DMS153 (cell line): Measurements from ENCODE around the gene ITGB4.
"Not testable (repeated sequence)": the region's sequence is repeated elsewhere in the genome, so short reads cannot be mapped to it uniquely, and the experiment has no call there.

Experiments used
- DNase-seq: peaks from one replicate; lab custom pipeline; 2025; lab: John Stamatoyannopoulos, UW

Gene ITGB4

GRCh38 chr17:75752802-75753513 lies 31.7 kb downstream of the ITGB4 start:
- DNase-seq, result no peak

GRCh38 chr17:75753514-75754377 lies 32.5 kb downstream of the ITGB4 start:
- DNase-seq, result no peak

DNA sequence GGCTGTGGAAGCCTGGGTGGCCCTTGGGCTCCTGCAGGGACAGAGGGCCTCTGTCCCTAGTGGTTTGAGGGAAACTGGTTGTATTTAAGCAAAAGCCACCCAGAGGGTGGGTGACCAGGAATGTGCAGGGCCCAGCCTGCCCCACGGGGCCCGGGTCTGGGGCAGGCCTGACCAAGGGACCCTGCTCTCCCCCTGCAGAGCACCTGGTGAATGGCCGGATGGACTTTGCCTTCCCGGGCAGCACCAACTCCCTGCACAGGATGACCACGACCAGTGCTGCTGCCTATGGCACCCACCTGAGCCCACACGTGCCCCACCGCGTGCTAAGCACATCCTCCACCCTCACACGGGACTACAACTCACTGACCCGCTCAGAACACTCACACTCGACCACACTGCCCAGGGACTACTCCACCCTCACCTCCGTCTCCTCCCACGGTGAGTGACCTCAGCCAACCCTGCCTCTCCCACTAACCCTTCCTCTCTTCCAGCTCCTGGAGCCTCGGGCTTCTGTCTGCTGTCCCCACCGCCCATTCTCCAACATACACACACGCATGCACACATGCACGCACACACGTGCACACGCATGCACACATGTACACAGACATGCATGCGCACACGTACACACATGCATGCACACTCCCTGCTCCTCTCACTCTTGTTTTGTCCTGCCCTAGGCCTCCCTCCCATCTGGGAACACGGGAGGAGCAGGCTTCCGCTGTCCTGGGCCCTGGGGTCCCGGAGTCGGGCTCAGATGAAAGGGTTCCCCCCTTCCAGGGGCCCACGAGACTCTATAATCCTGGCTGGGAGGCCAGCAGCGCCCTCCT lies 33.3 kb downstream of the ITGB4 start:
- DNase-seq, result no peak

DNA sequence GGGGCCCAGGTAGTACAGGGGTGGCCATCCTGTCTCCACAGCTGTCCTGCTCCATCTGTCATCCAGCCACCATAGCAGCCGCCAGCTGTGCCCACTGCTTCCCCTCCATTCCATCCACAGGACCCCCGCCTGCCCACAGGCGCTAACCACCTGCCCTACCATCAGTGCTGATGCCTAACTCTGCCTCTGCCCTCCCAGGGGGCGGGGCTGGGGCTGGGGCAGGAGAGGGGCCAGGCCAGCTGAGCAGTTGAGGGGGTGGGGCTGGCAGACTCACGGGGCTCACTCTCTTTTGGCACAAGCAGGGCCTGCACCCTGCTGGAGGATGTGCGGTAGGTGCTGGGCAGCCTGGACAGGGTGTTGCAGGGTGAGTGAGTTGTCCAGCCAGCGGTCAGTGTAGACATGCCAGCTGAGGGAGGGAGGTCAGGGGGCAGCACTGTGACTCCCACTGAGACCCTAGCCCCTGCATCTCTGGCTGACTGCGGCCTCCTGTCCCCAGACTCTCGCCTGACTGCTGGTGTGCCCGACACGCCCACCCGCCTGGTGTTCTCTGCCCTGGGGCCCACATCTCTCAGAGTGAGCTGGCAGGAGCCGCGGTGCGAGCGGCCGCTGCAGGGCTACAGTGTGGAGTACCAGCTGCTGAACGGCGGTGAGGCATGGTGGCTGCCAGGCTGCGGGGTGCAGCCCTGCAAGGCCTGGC lies 34.1 kb downstream of the ITGB4 start:
- DNase-seq, result no peak

DNA sequence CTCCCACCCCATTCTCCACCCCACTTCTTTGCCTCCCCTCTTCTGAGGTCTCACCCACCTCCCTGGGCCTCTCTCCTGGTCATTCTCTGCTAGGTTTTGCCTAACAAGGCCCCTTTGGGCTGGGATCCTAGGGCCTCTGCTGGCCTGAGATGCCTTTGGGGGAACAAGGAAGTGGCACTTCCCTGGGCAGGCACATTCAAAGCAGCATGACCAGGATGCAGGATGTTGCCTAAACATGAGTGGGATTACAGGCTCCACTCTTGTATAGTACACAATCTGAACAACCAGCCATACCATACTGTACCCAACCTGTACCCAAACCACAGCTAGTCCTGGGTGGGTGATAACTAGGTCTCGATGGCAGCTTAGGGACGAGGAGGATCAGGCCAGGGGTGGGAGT lies 34.7 kb downstream of the ITGB4 start:
- no peak for DNase-seq

GRCh38 chr17:75756451-75757085 lies 35.3 kb downstream of the ITGB4 start:
- no peak for DNase-seq

DNA sequence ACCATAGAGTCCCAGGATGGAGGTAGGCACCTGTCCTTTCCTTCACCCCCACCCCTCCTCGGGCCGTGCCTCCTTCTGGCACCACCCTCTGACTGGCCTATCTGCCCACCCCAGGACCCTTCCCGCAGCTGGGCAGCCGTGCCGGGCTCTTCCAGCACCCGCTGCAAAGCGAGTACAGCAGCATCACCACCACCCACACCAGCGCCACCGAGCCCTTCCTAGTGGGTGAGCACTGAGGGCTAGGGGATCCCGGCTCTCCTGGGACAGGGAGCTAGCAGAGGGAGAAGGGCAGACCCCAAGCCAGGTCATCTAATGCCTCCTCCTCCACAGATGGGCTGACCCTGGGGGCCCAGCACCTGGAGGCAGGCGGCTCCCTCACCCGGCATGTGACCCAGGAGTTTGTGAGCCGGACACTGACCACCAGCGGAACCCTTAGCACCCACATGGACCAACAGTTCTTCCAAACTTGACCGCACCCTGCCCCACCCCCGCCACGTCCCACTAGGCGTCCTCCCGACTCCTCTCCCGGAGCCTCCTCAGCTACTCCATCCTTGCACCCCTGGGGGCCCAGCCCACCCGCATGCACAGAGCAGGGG lies 35.9 kb downstream of the ITGB4 start:
- no peak for DNase-seq

DNA sequence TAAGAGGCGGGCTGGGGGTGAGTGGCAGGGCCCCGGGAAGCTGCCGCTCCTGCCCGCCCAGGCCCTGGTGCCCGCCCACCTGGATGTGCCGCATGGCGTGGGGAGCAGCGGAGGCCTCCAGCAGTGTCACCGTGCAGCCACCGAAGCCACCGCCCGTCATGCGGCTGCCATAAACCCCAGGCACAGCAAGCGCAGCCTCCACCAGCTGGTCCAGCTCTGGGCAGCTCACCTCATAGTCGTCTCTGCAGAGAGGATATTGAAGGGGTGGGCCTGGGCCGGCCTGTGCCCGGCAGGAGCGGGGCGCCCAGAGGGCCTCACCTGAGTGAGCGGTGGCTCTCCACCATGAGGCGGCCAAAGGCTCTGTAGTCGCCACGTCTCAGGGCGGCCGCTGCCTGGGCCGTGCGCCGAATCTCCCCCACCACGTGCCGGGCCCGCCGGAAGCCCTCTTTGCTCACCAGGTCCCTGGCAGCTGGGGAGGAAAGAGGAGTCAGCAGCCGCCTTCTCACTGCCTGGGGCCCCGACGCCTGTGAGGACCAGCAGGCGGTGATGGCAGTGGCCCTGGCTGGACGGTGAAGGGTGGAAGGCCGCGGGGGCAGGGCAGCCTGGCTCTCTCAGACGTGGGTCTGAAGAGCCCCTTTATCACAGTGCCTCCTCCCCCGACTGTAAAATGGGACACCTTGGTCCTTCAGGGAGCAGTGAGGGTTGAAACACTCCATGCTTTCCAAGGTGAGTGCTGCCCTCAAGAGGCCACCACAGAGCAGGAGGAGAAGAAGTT lies 37.1 kb downstream of the ITGB4 start:
- no peak for DNase-seq

DNA sequence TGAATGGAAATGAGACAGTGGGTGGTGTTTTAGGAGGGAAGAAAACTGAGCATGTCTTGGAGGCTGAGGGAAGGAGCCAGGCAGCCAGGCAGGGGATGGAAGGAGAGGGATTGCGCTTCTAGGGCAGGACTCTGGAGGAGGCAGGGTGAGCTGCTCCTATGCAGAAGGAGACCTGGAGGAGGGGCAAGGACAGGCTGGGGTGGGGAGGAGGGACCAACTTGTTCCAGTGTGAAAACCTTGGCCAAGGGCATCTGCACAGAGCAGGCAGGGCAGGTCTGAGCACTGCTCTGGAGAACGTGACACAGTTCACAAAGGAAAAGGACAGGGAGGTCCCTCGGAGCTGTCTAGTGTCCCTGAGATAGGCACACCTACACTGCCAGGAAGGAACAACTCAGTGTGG lies 38.2 kb downstream of the ITGB4 start:
- DNase-seq, result no peak

DNA sequence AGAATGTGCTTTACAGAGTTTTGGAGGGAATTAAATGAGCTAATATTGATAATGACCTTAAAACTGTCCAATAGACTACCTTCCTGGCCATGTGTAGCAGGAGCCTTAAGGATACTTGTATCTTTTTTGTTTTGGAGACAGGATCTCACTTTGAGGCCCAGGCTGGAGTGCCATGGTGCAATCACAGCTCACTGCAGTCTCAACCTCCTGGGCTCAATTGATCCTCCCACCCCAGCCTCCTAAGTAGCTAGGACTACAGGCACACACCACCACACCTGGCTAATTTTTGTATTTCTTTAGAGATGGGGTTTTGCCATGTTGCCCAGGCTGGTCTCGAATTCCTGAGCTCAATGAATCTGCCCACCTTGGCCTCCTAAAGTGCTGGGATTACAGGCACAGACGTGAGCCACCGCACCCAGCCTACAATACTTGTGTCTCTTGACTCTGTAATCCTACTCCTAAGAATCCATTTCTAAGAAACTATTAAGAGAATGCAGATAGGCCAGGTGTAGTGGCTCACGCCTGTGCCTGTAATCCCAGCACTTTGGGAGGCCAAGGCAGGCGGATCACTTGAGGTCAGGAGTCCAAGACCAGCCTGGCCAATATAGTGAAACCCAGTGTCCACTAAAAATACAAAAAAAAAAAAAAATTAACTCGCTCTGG lies 38.9 kb downstream of the ITGB4 start:
- DNase-seq, result not testable (repeated sequence)

GRCh38 chr17:75762513-75763268 lies 41.4 kb downstream of the ITGB4 start:
- no peak for DNase-seq

DNA sequence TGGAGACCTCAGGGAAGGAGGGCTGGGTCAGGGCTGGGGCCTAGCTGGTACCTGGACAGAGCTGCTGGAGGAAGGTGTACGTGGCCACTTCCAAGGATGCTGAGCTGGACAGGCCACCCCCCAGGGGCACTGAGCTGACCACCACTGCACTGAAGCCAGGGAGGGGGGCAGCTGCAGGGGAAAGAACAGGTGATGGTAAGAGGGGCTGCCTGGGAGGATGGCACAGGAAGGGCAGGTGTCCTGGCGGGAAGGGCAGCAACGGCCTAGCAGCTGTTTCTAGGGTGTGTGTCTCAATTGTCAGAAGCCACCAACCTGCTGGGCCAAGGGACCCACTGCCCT lies 42.0 kb downstream of the ITGB4 start:
- no peak for DNase-seq

DNA sequence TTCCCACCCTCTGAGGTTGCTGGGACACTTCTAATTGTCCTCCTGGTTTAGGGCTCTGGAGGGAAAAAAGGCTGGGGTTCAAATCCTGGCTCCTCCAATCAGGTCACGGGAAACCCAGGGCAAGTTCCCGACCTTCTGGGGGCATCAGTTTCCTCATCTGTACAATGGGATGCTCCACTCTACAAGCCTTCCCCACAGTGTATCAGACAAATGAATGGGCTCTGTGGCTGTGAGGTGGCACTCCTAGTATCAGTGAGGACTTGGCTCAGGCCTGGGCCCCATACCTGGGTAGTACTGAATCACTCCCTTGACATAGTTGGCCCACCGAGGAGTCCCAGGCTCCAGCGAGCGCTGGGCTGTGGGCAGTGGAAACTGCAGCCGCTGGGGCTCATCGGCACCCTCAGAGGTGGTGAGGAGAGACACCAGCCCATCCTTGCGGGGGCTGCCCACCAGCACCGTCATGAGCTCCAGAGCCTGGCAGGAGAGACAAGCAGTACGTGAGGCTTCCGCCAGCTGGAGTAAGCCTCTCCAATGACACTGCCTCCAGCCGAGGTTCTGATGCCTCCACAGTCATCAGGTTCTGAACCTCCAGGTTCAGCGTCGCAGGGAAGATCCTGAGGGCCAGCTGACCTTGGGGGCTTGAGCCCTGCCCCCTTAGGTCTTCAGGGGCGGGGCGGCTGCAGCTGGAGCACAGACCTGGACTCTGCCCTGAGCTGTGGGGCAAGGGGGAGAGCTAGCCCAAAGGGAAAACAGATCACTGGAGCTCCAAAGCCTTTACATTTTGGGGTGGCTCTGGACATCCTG lies 42.6 kb downstream of the ITGB4 start:
- no peak for DNase-seq

DNA sequence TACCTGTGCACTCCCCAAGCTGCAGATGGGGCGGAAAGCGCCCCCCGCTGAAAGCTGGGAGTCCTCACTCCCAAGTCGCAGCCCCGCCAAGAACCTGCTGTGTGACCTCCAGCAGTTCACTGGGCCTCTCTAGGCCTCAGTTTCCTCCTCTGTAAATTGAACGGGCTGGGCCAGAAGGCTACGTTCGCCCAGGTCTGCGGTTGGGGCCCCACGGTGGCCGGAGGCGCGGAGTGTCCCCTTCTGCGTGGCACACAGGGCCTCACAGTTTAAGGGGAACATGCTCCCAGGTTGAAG lies 43.1 kb downstream of the ITGB4 start:
- no peak for DNase-seq

GRCh38 chr17:75764711-75765421 lies 43.6 kb downstream of the ITGB4 start, which contains the start of gene GALK1:
Gene GALK1, minus strand, starts transcription at chr17:75765192. Its CDS starts 56 bp downstream, at chr17:75765136.
- DNase-seq, result peak; percentile 39

DNA sequence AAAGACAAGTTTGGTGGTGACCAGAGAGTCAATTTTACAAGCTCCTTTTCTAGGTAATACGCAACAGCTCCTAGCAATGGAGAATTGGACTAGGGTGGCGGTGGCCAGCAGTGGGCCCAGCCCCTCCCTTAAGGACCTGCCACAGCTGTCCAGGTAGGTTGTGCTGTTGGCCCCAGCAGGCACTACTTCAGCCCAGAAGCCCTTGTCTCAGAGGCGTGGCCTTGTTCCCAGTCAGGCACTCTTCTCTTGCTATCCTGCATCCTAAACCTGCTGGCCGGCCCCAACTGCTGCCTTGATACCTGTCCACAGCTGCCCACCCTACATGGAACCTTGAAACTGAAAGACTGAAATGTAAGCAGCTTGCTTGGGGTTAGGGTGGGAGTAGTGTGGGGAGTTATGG lies 44.7 kb downstream of the ITGB4 start:
- no peak for DNase-seq

- DNase-seq, result no peak
These were observed 46.6 kb downstream of the ITGB4 start for GRCh38 chr17:75767881-75768280.

GRCh38 chr17:75769536-75769935 lies 48.3 kb downstream of the ITGB4 start:
- DNase-seq, result peak; percentile 89
